SU-DHL-6 (cell line): ENCODE data around the gene OR4D6.
"Not testable (repeated sequence)": the region's sequence is repeated elsewhere in the genome, so short reads cannot be mapped to it uniquely, and the experiment has no call there.

Experiments
- H2AFZ ChIP-seq: fragments of 200-600 bp; sonication (generic); 2 replicates; pipeline ENCODE4 v1.6.1; 2014; ENCODE audit warnings: low read depth, mild to moderate bottlenecking, moderate library complexity, mixed read lengths, antibody characterized with exemption, low read length; ENCODE audit not compliant: severe bottlenecking
- H3F3A ChIP-seq: fragments of 200-600 bp; shearing (Covaris generic); 2 replicates; pipeline ENCODE4 v1.6.0; 2016; ENCODE audit warnings: antibody characterized with exemption, mild to moderate bottlenecking; ENCODE audit not compliant: insufficient read depth
- H3K27ac ChIP-seq: fragments of 200-600 bp; sonication (generic); 2 replicates; pipeline ENCODE4 v1.5.1; 2016; ENCODE audit warnings: low read depth, mild to moderate bottlenecking, low read length, moderate library complexity, mixed read lengths
- H3K27me3 ChIP-seq: fragments of 200-600 bp; sonication (generic), shearing (Covaris generic); 2 replicates; pipeline ENCODE4 v1.6.0; 2014; ENCODE audit warnings: mild to moderate bottlenecking, low read length
- H3K36me3 ChIP-seq: fragments of 200-600 bp; sonication (generic); 2 replicates; pipeline ENCODE4 v1.6.1; 2014; ENCODE audit warnings: mild to moderate bottlenecking, low read length, mixed read lengths
- H3K4me2 ChIP-seq: fragments of 300-600, 200-600 bp; shearing (Covaris generic), sonication (generic); 2 replicates; pipeline ENCODE4 v1.6.0; 2014; ENCODE audit warnings: low read length, low read depth, mild to moderate bottlenecking; ENCODE audit not compliant: poor library complexity, severe bottlenecking
- H3K4me3 ChIP-seq: fragments of 200-600 bp; sonication (generic); 2 replicates; pipeline ENCODE4 v1.5.1; 2014; ENCODE audit warnings: antibody characterized with exemption, low read length, mild to moderate bottlenecking, mixed read lengths; ENCODE audit not compliant: insufficient read depth, poor library complexity, severe bottlenecking
- H3K79me2 ChIP-seq: fragments of 200-600 bp; sonication (generic); 2 replicates; pipeline ENCODE4 v1.6.1; 2014; ENCODE audit warnings: mild to moderate bottlenecking, low read length, moderate library complexity; ENCODE audit not compliant: insufficient read depth
- H3K9ac ChIP-seq: fragments of 200-600 bp; sonication (generic); 2 replicates; pipeline ENCODE4 v1.7.0; 2014; ENCODE audit warnings: mild to moderate bottlenecking, low read length
- H3K9me2 ChIP-seq: fragments of 200-600 bp; sonication (generic); replicated peaks from 2 replicates; pipeline ENCODE4 v1.6.1; 2014; ENCODE audit warnings: low read length; ENCODE audit not compliant: insufficient read depth
- H3K9me3 ChIP-seq: fragments of 200-600 bp; sonication (generic); 2 replicates; pipeline ENCODE4 v1.6.1; 2014; ENCODE audit warnings: low read length, mixed read lengths; ENCODE audit not compliant: insufficient read depth
- H4K20me1 ChIP-seq: fragments of 200-600 bp; sonication (generic); 2 replicates; pipeline ENCODE4 v1.6.1; 2014; ENCODE audit warnings: low read depth, mild to moderate bottlenecking, antibody characterized with exemption, low read length, moderate library complexity, mixed read lengths
- CTCF ChIP-seq: fragments of 200-600 bp; sonication (generic); IDR thresholded peaks from one replicate; pipeline ENCODE4 v1.5.1; 2017; ENCODE audit warnings: antibody characterized with exemption, mild to moderate bottlenecking, low read length, moderate library complexity; ENCODE audit not compliant: insufficient read depth, poor library complexity, severe bottlenecking
- EZH2phosphoT487 ChIP-seq: fragments of 200-600 bp; sonication (generic), shearing (Covaris generic); conservative IDR thresholded peaks from 2 replicates; pipeline ENCODE4 v1.6.1; 2018; ENCODE audit warnings: mild to moderate bottlenecking, antibody characterized with exemption, low read length, moderate library complexity, mixed read lengths

The OR4D6 gene

GRCh38 chr11:59429924-59430516, 26.7 kb upstream of the OR4D6 start:
- Histone ChIP-seq H3K36me3 (no peaks in the 10 kb centered on the region), H3K4me2 (no peak overlapping the region), H3K9ac (no peak overlapping the region), H3F3A (no peaks in the 10 kb centered on the region), H3K9me2 (no peaks in the 10 kb centered on the region), H3K79me2 (no peaks in the 10 kb centered on the region), H3K27ac (no peak overlapping the region), H3K9me3 (no peaks in the 10 kb centered on the region), H2AFZ (no peak overlapping the region), H3K4me3 (no peak overlapping the region), H4K20me1 (no peaks in the 10 kb centered on the region), H3K27me3 (no peaks in the 10 kb centered on the region)
- no peak for TF ChIP-seq EZH2phosphoT487
- peak; percentile 58 for TF ChIP-seq CTCF

GRCh38 chr11:59436169-59436568, 20.6 kb upstream of the OR4D6 start, which contains the start of gene OR5A1:
Gene OR5A1, plus strand, starts transcription at chr11:59436469. Its CDS starts 6,700 bp downstream, at chr11:59443169.
- H4K20me1 ChIP-seq = no peaks in the 10 kb centered on the region
- H3K79me2 ChIP-seq = no peaks in the 10 kb centered on the region
- H3K9me2 ChIP-seq = no peaks in the 10 kb centered on the region
- no peak within 1 kb of the TSS for H3K4me3 ChIP-seq
- H3K27ac ChIP-seq = no peak within 1 kb of the TSS
- H3K9me3 ChIP-seq = no peaks in the 10 kb centered on the region
- no peak within 1 kb of the TSS for H3K9ac ChIP-seq
- no peaks in the 10 kb centered on the region for H3K36me3 ChIP-seq
- H3K27me3 ChIP-seq = no peaks in the 10 kb centered on the region
- H3F3A ChIP-seq = no peaks in the 10 kb centered on the region
- no peak within 1 kb of the TSS for H2AFZ ChIP-seq
- no peak for TF ChIP-seq CTCF
- TF ChIP-seq EZH2phosphoT487 = no peak
- no peak within 1 kb of the TSS for H3K4me2 ChIP-seq

- no peaks in the 10 kb centered on the region for H3F3A ChIP-seq
- TF ChIP-seq CTCF = no peak
These were observed 19.0 kb upstream of the OR4D6 start for GRCh38 chr11:59437770-59438169.

GRCh38 chr11:59445624-59446023, 11.1 kb upstream of the OR4D6 start:
- not testable (repeated sequence) for H2AFZ ChIP-seq, H3F3A ChIP-seq, H3K4me2 ChIP-seq, H3K79me2 ChIP-seq, H3K4me3 ChIP-seq, H3K9ac ChIP-seq, H3K27ac ChIP-seq, H4K20me1 ChIP-seq, H3K9me2 ChIP-seq, H3K36me3 ChIP-seq, H3K9me3 ChIP-seq, H3K27me3 ChIP-seq

More at GRCh38 chr11:59437770-59438169, 19.0 kb upstream of the OR4D6 start:
- Histone ChIP-seq H3K9me3 (no peaks in the 10 kb centered on the region), H3K36me3 (no peaks in the 10 kb centered on the region), H3K79me2 (no peaks in the 10 kb centered on the region), H3K27ac (no peak overlapping the region), H2AFZ (no peak overlapping the region), H4K20me1 (no peaks in the 10 kb centered on the region), H3K9ac (no peak overlapping the region), H3K4me3 (no peak overlapping the region), H3K27me3 (no peaks in the 10 kb centered on the region), H3K9me2 (no peaks in the 10 kb centered on the region), H3K4me2 (no peak overlapping the region)
